ENCODE results near the gene ITPK1. TPM values are rescaled to one million over a fixed set of nuclear protein-coding genes. Genes with fewer than 3 reads are reported as not detected.

The ITPK1 gene
- total RNA-seq, 1 experiment from 2014 or later: 38.5 TPM

DNA sequence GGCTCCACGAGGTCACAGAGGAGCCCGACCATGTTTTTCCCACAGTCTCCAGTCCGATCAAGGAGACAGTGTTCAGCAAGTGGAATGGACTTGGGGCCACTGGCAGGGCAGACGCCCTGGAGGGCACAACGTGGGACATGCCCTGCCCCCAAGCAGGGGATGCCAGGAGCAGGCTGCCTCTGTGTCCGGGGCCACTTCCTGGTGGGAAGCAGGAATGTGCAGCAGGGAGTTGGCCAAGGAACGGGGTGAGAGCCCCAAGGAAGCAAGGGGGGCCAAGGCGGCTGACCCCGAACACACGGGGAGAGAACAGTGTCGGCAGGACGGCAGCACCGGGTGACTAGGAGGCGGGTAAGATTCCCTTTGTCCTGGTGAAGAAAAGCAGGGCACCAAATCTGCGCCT is 100.2 kb downstream of the ITPK1 start:
- no peak for DNase-seq (ENCODE audit: low spot score)
- intact Hi-C loops (cut with micrococcal nuclease; ENCODE audit: unreplicated experiment): no loop called here
- H3K4me3 ChIP-seq (ENCODE audit: low read depth, low read length, poor library complexity, severe bottlenecking): no peak overlapping the region
- no peaks in the 10 kb centered on the region for H3K4me1 ChIP-seq (ENCODE audit: insufficient read depth, low read length, poor library complexity, severe bottlenecking)
- ChIA-PET CTCF (no interaction called here), POLR2A (ENCODE audit: low non-redundant PET) (no interaction called here)
- H3K27me3 ChIP-seq (replicated peaks; ENCODE audit: insufficient read depth, low read depth, low read length, poor library complexity): no peaks in the 10 kb centered on the region
- no peaks in the 10 kb centered on the region for H3K9me3 ChIP-seq (ENCODE audit: low read depth, low read length, poor library complexity, severe bottlenecking)
- H3K27ac ChIP-seq (ENCODE audit: low read depth, low read length, poor library complexity, severe bottlenecking): no peak overlapping the region
- TF ChIP-seq, protein P1, sequence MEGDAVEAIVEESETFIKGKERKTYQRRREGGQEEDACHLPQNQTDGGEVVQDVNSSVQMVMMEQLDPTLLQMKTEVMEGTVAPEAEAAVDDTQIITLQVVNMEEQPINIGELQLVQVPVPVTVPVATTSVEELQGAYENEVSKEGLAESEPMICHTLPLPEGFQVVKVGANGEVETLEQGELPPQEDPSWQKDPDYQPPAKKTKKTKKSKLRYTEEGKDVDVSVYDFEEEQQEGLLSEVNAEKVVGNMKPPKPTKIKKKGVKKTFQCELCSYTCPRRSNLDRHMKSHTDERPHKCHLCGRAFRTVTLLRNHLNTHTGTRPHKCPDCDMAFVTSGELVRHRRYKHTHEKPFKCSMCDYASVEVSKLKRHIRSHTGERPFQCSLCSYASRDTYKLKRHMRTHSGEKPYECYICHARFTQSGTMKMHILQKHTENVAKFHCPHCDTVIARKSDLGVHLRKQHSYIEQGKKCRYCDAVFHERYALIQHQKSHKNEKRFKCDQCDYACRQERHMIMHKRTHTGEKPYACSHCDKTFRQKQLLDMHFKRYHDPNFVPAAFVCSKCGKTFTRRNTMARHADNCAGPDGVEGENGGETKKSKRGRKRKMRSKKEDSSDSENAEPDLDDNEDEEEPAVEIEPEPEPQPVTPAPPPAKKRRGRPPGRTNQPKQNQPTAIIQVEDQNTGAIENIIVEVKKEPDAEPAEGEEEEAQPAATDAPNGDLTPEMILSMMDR (conservative IDR thresholded peaks at IDR 0.05; ENCODE audit: low read depth, low read length): no peak
- TF ChIP-seq EZH2 (IDR thresholded peaks at IDR 0.05; ENCODE audit: borderline replicate concordance, low read depth, low read length, poor library complexity, severe bottlenecking): no peak
- H3K36me3 ChIP-seq (ENCODE audit: insufficient read depth, low read length, poor library complexity, severe bottlenecking): no peaks in the 10 kb centered on the region
- no TSS peak for BruUV-seq (replicated peaks)

DNA sequence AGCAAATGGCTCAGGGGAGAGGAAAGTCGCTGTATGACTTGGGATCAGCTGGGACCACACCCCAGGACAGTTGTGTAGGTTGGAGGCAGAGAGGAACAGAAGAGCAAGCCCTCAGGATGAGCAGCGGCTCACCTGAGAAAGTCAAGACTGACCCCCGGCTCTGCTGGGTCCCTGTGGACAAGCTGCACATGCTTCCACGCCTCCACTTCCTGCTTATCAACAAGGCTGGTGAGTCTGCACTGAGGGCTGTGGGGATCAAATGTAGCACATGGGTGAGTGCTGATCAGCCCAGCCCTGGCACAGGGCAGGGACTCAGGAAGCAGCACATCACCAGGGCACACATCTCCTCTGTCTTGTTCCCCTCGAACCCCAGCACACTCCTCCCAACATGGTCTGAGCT is 100.7 kb downstream of the ITPK1 start:
- H3K27ac ChIP-seq (ENCODE audit: low read depth, low read length, poor library complexity, severe bottlenecking): no peak overlapping the region
- intact Hi-C loops (cut with micrococcal nuclease; ENCODE audit: unreplicated experiment): no loop called here
- H3K27me3 ChIP-seq (replicated peaks; ENCODE audit: insufficient read depth, low read depth, low read length, poor library complexity): no peaks in the 10 kb centered on the region
- CTCF ChIA-PET: no interaction called here
- no peaks in the 10 kb centered on the region for H3K36me3 ChIP-seq (ENCODE audit: insufficient read depth, low read length, poor library complexity, severe bottlenecking)
- no peaks in the 10 kb centered on the region for H3K4me1 ChIP-seq (ENCODE audit: insufficient read depth, low read length, poor library complexity, severe bottlenecking)
- no peak for DNase-seq (ENCODE audit: low spot score)
- no peaks in the 10 kb centered on the region for H3K9me3 ChIP-seq (ENCODE audit: low read depth, low read length, poor library complexity, severe bottlenecking)
- no peak overlapping the region for H3K4me3 ChIP-seq (ENCODE audit: low read depth, low read length, poor library complexity, severe bottlenecking)
- POLR2A ChIA-PET (ENCODE audit: low non-redundant PET): no interaction called here
- TF ChIP-seq EZH2 (IDR thresholded peaks at IDR 0.05; ENCODE audit: borderline replicate concordance, low read depth, low read length, poor library complexity, severe bottlenecking): no peak
- TF ChIP-seq, protein P1 (conservative IDR thresholded peaks at IDR 0.05; ENCODE audit: low read depth, low read length): no peak
- no TSS peak for BruUV-seq (replicated peaks)

DNA sequence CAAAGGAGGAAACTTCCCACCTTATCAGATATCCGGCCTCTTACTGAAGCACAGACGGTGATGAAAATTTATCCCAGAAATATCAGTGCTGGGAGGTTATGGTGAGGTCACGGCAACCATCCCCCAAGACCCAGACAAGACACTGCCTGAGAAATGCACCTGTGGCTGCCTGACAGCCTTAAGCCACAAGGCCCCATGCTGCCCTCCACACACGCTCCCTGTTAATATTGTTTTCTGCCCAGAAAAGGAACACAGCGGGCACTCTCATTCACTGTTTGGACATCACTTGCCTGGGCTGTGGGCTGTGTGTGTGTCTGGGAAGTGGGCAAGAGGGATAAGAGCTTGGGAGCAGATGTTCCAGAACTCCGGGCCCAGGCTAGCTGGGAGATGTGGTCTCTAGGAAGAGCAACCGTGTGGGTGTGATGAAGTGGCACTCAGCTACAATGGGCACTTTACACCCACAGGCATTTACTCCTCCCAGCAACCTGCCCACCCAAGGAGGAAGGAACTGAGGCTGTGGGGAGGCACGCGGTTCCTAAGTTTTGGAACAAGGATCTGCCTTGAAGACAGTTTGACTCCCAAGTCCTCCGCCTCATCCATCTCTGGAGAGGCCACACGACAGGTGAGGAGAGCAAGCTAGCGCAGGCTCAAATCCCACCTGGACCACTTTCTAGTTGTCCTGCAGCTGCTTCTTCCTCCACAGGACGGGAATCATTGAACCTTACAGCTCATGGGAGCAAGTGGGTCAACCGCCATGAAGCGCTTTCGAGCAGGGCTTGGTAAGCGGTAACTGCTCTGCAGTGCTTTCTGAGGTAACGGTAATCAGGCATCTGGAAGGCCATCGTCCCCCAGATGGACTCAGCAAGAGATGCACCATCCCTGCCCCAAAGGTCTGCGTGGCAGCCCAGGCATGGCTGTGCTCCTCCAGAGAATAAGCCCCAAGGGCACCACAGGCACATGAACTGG is 101.4 kb downstream of the ITPK1 start:
- DNase-seq (ENCODE audit: low spot score): no peak
- ChIA-PET CTCF (no interaction called here), POLR2A (ENCODE audit: low non-redundant PET) (no interaction called here)
- H3K27ac ChIP-seq (ENCODE audit: low read depth, low read length, poor library complexity, severe bottlenecking): no peak overlapping the region
- no TSS peak for BruUV-seq (replicated peaks)
- no peaks in the 10 kb centered on the region for H3K36me3 ChIP-seq (ENCODE audit: insufficient read depth, low read length, poor library complexity, severe bottlenecking)
- H3K4me3 ChIP-seq (ENCODE audit: low read depth, low read length, poor library complexity, severe bottlenecking): no peak overlapping the region
- no peaks in the 10 kb centered on the region for H3K9me3 ChIP-seq (ENCODE audit: low read depth, low read length, poor library complexity, severe bottlenecking)
- no peak for TF ChIP-seq EZH2 (IDR thresholded peaks at IDR 0.05; ENCODE audit: borderline replicate concordance, low read depth, low read length, poor library complexity, severe bottlenecking)
- TF ChIP-seq, protein P1 (conservative IDR thresholded peaks at IDR 0.05; ENCODE audit: low read depth, low read length): no peak
- intact Hi-C loops (cut with micrococcal nuclease; ENCODE audit: unreplicated experiment): no loop called here
- H3K27me3 ChIP-seq (replicated peaks; ENCODE audit: insufficient read depth, low read depth, low read length, poor library complexity): no peaks in the 10 kb centered on the region
- H3K4me1 ChIP-seq (ENCODE audit: insufficient read depth, low read length, poor library complexity, severe bottlenecking): no peaks in the 10 kb centered on the region

Measured in A673 (cell line).